ENCODE measurements around the gene ERCC4.

The ERCC4 gene

DNA sequence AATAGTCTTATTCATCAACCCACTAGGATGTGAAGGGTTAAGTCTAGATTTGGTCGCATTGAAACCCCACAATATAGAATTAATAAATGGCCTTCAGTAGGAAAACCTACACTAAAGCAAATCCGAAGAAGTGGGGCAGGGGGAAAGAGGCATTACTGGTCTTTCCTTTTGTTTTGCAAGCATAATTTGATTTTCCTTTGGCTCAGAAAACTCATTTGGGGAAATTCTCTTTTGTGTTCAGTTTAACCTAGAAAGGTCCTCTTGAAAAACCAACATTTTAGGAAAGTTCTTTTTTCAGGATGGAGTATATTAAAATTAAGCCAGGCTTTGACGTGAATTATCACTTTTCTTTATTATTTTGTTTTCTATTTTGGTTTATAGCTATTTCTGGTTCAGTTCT, 31.7 kb downstream of the ERCC4 start:
- DNase-seq: no peak

DNA sequence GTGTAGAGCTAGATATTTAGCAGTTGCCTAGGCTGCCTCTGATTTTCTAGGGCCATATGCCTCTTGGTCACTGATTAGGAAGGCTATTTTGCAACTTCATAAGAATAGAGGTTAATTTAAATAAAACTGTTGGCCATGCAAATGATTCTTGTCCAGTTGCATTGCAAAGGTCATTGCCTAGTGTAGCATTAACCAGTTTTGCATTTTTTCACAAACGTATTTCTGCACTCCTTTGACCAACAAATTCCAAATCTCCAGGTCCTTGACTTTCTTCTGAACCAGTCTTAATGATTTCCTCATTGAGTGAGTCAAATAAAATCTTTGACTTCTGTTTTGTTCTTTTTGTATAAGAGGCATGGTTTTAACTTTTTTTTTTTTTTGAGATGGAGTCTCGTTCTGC, 33.5 kb downstream of the ERCC4 start:
- DNase-seq: no peak

DNA sequence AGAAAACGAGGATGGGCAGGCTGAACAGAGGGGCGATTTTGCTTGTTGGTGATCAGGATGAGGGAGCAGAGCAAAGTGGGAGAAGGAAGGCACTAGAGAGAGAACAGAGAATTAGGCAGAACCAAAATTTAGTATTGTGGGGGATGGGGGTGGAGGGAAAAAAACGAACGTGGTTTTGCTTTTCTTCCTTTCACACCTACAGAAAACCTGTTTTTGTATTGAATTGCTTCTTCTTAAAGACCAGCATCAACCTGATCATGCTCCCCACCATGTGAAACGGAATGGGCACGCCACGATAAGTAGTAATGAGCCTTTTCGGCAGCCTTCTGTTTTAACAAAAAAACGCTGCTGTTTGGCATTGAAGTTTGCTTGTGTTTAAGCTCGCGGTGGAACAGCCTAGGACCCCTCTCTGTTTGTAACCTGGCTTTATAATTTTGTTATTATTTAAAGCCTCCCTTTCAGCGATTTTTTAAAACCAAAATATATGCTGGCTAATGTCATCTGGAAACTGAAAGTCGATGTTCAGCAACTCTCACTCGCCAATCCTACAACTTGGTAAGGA, 36.8 kb downstream of the ERCC4 start:
- DNase-seq: peak; percentile 45

DNA sequence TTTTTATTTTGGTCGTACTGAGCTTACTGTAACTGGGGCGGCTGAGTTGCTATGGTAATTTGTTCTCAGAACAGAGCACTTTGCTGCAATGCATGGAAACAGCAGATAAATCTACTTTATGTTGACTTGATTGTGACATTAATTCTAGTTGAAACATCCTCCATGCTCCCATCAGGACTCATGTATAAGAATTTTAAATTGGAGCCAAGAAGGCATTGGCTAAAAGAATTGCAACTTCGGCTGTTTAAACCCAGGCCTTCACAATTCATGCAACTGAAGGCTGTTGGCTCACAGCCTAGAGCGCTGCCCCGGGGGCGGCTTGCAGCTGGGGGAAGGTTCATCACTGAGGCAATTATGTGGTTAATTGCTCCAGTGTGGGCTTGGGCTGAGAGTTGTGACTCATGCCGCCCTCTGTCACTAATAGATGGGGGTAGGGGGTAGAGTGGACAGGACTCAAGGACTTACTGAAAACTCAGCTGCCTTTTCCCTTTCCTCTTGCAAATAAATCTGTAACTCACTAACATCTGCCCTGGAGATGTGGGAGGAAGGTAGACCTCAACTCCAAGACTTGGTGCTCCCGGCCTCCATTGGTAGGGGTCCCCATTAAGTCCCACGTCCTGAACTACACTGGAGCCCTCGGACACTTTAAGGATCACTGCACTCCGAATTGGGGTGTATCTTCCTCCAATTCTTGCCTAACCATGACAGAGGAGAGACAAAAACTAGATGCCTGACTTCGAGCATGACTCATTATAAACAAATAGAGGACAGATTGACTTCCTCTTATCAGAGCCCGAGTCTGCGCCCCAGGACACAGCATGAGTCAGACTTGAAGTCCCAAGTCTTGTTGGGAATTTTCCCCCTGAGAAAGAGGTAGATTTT, 37.5 kb downstream of the ERCC4 start:
- DNase-seq: peak; percentile 61

DNA sequence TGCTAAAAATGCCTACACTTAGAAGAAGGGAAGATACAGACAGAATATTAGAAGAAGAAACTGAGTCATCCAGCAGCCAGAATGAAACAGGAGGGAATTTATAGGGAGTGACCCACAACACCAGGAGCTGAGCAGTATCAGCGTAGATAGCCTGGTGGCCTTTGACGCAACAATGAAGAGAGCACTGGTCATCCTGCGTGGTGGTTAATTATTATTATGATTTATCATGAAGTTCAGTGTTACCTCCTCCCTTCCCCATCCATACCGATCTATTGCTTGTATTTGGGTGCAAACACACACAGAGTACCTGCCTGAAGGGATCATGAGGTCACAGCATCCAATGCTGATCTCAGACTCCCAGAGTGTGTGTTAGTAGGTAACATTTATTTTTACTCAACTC, 38.5 kb downstream of the ERCC4 start:
- no peak for DNase-seq

DNA sequence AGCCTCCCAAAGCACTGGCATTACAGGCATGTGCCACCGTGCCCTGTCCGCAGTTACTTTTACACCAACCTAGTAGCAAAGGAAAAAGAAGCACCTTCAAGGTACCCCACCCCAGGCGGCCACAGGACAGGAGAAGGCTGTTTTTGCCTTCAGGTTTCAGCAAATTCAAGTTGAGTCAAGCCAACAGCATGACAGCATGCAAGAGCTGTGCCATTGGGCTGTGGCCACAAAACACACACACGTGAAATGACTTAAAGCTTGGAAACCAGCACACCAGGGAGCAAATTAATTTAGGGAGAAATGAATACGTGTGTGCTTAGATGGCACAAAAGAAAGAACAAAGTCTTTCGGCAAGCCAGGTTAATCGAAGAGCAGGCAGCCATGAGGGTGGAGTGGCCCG, 39.7 kb downstream of the ERCC4 start:
- no peak for DNase-seq

DNA sequence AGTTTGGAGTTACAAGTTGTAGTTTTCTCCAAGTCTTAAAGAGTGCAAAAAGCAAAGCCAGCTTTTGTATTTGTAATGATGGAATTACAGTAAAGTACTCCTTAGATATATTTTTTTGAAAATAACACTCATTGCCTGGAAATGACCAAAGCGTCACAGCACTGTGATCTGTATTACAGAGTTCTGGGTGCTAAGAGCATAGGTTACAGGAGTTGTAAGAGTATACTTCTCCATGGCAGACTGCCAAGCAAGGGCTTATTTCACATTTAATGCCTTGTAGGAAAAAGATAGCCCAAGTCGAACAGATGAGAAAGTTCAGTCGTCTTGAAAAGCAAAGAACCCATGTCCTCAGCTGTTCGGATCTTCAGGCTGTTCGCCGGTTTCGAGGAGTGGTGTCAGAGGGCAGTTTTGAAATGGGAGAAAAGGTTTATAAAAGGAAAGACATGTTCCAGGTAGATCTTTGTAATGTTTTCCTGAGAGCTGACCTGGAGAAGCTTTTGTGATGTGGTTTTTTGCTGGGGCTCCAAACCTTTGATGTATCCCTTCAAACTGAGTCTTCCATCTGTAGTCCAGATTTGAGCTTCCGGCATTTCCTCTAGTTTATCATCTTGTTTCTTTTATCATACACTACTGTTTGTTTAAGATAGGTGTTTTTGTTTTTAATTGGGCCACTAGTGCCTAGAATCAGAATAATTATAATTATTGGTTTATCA, 41.3 kb downstream of the ERCC4 start:
- no peak for DNase-seq

DNA sequence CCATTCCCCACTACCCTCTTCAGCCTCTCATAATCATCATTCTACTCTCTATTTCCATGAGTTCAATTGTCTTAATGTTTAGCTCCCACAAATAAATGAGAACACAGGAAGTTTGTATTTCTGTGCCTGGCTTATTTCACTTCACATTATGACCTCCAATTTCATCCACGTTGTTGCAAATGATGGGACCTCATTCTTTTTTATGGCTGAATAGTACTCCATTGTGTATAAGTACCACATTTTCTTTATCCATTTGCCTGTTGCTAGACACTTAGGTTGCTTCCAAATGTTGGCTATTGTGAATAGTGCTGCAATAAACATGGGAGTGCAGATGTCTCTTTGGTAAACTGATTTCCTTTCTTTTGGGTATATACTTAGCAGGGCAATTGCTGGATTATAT, 42.3 kb downstream of the ERCC4 start:
- DNase-seq: no peak

DNA sequence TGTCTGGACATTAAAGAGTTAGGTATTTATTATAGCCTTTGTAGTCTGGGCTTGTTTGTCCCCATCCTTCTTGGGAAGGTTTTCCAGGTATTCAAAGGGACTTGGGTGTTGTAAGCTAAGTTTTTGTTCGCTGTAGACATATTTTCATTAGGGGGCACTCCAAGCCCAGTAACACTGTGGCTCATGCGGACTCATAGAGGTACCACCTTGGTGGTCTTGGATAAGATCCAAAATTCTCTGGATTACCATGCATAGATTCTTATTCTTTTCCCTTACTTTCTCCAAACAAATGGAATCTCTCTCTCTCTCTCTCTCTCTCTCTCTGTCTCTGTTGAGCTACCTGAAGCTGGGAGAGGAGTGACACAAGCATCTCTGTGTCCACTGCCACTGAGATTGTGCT, 48.9 kb downstream of the ERCC4 start:
- DNase-seq: no peak

DNA sequence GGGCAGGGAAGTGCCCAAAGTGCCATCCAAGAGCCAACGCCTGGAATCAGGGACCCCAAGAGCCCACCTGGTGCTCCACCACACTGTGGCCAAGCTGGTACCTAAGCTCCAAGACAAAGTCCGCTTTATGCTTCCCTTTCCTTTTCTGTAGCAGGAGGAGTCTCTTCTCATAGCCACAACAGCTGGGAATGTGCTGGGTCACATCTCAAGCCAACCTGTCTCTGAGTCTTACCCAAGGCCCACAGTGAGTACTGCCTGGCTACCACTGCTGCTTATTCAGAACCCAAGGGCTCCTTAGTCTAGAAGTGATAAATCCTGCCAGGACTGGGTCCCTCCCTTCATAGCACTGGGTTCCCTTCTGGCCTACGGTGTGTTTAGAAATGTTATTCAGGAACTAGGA, 49.8 kb downstream of the ERCC4 start:
- DNase-seq: no peak

DNA sequence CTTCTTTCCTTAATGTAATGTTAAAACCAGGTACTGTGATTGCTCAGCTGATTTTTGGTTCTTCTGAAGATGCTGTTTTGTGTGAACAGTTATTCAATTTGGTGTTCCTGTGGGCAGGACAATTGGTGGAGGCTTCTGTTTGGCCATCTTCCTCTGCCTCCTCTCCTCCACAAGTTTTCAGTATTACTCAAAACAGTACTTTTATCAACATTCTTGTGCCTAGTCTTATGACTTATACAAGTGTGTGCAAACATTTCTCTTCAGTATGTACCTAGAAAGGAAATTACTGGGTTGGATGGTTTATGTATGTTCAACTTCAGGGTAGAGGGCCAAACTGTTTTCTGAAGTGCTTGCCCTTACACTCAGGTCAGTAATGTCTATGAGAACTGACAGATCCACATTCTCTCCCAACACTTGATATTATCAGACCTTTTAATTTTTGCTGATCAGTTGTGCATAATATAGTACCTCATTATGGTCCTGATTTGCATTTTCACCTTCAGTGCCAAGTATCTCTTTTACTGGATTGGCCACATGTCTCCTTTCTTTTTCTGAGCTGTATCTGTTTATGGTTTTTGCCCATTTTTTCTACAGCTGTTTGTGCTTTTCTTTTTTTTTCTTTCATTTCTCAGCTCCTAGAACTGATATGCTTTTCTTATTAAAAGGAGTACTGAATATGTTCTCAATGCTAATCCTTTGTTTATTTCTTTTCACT, 50.9 kb downstream of the ERCC4 start:
- no peak for DNase-seq

DNA sequence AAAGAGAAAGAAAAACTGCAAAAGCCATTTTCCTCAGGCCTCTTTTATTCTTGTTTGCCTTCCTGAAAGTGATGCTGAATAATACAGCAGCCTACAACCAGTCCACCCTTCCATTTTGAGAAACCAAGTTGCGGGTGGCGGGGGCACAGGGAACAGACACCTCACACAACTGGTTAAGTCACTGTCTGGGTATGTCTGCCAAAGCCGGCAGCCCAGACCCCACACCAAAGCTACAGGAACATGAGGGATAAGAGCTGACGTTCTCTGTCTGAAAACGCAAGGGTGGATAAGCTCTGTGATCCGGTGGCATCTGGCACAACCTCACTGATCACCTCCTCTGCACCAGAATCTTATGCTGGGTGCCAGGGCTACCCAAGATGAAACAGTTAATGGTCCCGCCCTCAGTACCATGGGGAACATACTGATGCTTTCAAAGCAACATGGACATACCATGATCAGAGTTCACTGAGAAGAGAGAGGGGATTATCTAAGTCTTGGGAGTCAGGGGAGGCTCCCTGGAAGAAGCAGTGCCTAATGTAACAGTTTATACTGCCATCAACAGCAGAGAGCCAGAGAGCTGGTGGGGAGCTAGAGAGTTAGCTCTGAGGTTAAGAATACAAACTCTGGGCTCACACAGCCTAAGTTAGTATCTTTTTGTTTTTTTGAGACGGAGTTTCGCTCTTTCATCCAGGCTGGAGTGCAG, 53.5 kb downstream of the ERCC4 start:
- no peak for DNase-seq

DNA sequence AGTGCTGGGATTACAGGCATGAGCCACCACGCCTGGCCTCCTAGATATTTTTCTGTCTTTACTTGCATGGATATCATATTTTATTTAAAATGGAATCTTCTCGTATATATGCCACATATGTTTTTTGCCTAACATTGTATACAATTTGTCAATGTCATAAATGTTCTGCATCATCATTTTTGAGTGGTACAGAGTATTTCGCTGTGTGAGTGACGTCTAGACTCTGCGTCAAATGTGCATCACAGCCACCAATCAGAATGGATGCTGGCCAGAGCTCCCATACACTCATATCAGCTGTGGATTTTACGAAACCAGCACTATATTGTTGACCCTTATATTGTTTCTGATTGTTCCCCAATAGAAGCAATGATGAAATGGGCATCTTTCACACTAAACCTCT, 57.2 kb downstream of the ERCC4 start:
- no peak for DNase-seq

DNA sequence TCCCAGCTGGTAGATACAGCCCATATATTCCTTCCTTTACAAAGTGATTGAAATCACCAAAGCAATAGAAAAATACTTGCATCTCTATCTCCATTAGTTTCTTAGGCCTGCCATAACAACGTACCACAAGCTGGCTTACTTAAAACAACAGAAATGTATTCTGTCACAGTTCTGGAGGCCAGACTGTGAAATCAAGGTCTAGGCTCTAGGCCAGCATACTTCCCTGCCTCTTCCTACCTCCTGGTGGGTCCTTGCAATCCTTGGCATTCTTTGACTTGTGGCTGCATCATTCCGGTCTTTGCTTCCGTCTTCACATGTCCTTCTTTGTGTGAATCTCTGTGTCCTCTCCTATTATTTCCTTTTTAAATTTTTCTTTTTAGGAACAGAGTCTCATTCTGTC, 62.5 kb downstream of the ERCC4 start:
- no peak for DNase-seq

DNA sequence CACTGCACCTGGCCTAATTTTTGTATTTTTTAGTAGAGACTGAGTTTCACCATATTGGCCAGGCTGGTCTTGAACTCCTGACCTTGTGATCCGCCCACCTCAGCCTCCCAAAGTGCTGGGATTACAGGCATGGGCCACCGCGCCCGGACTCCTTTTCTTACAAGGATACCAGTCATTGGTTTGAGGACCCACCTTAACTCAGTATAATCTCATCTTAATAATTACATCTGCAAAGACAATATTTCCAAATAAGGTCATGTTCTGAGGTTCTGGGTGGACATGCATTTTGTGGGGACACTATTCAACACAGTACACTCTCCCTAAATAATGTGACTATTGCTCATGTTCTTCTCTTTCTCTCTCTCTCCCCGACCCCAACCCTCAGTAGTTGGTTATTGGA, 63.7 kb downstream of the ERCC4 start:
- DNase-seq: no peak

DNA sequence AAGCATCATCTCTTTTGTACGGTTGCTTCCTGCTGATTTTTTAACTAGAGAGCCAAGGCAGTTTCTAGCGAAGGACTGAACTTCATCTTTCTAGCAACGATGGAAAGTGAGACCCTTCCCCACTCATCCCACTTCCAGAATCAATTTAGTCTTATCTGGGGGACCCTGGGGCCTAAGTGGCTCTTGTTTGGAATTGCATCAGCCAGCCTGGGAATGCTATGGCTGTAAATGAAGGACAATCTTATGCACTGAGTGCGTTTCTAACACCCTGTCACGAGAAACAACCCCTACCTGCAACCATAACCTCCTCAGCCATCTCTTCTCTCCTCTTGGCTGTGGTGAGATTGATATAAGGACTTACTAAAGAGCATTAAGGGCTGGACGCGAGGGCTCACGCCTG, 64.8 kb downstream of the ERCC4 start:
- no peak for DNase-seq

DNA sequence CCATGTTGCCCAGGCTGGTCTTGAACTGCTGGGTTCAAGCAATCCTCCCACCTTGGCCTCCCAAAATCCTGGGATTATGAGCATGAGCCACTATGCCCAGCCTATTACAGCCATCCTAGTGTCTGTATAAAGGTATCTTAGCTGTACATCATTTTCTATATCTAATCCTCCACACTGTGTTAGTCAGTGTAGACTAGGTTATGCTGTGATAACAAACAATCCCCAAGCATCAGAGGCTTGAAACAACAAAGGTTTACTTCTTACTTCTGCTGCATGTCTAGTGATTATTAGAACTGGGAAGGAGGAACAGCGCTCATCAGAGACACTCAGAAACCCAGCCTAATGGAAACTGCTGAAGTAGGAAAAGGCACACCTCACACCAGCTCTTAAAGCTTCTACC, 68.1 kb downstream of the ERCC4 start:
- no peak for DNase-seq

DNA sequence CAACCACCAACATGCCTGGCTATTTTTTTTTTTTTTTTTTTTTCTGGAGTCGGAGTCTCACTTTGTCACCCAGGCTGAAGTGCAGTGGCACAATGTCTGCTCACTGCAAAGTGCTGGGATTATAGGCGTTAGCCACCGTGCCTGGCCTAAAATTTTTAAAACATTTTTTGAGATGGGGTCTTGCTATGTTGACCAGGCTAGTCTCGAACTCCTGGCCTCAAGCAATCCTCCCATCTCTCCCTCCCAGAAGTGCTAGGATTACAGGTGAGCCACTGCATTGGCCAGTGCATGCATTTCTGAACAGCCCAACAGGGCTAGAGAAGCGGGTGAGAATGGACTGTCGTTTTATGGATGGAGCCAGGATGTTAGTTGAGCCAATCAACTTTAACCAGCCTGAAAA, 72.4 kb downstream of the ERCC4 start:
- no peak for DNase-seq

DNA sequence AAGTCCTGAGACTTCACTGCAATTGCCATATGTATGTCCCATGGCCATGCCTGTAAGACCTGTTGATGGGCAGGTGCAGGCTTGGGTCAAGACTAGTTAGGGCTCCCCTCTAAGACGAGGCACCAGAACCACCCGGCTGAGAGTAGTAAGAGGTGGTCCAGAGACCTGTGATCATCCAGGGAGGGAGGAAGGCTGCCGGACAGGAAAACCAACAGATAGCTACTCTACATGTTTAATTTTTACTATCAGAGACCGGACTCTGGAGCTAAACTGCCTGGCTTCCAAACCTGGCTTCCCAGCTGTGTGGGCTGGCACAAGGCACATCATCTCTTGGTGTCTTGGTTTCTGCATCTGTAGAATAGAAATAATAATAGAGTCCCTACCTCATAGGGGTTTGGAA, 73.0 kb downstream of the ERCC4 start:
- DNase-seq: no peak

DNA sequence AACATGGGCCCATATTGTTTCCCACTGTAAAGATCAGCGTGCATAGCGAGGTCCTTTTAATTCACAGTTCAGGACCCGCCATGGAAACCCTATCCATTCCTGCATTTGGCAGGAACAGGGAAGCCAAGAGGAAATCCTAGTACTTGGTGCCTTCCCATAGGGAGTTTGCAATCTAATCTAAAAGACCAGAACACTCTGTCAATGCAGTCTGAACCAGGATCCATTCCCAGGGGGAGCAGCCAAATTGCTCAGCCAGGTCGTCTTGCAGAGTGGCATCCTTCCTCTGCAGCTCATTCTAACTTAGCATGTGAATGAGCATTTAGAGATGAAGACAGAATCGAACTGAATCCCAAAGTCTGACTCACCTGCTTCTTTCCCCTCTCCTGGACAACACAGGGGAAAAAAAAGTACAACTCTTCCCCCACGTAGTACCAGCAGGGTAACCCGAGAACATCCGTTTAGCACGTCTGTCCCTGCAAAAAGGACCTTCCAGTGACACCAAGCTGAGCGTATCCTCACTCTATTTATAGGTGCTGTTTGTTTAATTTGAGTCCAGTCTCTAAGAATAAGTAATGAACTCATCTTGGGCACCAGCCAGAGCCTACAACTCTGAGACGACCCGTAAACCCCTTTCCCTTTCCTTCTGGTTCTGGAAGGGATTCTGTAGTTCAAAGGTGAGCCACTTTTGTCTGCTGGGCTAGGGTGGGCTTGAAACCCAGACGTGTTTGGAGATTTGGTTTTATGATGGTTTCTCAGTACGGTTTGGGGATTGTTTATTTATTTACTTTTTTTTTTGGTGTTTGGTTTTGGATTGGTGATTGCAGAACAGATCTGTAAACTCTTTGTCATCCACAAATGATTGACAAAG, 74.5 kb downstream of the ERCC4 start:
- no peak for DNase-seq

DNA sequence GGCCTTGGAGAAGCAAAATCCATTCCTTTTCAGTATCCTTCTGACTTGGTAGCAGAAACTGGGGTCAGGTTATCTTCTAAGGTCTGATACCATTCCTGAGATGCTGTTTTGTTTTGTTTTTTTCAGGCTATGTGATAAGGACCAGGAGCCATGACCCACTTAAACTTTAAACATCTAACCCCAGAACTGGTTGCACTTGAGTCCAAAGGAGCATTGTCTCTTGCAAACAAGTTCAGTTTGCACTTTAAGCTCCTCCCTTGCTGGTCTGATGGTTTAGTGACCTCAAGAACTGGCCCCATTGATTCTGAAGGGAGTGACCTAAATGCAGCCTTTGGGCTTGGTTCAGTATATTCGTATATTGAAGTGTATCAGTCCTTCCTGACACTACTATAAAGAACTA, 75.2 kb downstream of the ERCC4 start:
- DNase-seq: no peak

DNA sequence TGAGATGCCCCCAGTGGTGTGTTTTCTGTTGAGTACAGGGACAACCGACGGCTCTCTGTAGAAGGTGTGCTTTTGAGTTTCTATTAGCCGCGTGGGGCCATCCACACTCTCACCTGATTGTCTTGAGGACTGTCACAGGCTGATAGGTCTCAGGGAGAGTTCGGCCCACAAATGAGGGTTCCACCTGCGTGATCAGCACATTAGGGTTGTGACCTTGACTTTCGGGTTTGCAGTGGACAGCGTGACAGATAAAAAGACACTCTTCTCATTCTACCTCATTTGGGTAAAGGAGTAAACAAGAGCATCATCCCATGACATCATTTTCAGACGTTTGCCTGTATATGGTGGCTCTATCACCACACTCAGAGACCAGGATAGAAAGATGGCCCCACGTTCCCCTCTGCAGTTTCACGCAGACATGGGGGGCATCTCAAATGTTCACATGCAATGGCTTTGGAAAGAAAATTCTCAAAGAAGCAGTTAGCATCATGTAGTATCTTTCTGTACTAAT, 76.9 kb downstream of the ERCC4 start:
- DNase-seq: no peak
